ENCODE results near the gene PAK5.

PAK5 gene

GRCh38 chr20:9835302-9835701 lies 3.6 kb downstream of the PAK5 start:
- FAIRE-seq (no peak), DNase-seq (ENCODE audit: insufficient read length) (no peak)
- TF ChIP-seq POLR2AphosphoS5 (IDR thresholded peaks at IDR 0.05; ENCODE audit: low read depth, low read length) (no peak), POLR2A (IDR thresholded peaks at IDR 0.05; ENCODE audit: low read depth, low read length) (no peak), TAF1 (IDR thresholded peaks at IDR 0.05; ENCODE audit: borderline replicate concordance, low read depth, low read length) (no peak)

- FAIRE-seq (no peak), DNase-seq (ENCODE audit: insufficient read length) (no peak)
These were observed 7.8 kb downstream of the PAK5 start for GRCh38 chr20:9831032-9831431.

GRCh38 chr20:9829835-9830234 lies 9.0 kb downstream of the PAK5 start:
- FAIRE-seq (no peak), DNase-seq (ENCODE audit: insufficient read length) (no peak)
- TF ChIP-seq POLR2AphosphoS5 (IDR thresholded peaks at IDR 0.05; ENCODE audit: low read depth, low read length) = no peak

More at GRCh38 chr20:9831032-9831431, 7.8 kb downstream of the PAK5 start:
- TF ChIP-seq TAF1 (IDR thresholded peaks at IDR 0.05; ENCODE audit: borderline replicate concordance, low read depth, low read length) = no peak
- TF ChIP-seq POLR2A (IDR thresholded peaks at IDR 0.05; ENCODE audit: low read depth, low read length) = no peak
- no peak for TF ChIP-seq POLR2AphosphoS5 (IDR thresholded peaks at IDR 0.05; ENCODE audit: low read depth, low read length)

DNA sequence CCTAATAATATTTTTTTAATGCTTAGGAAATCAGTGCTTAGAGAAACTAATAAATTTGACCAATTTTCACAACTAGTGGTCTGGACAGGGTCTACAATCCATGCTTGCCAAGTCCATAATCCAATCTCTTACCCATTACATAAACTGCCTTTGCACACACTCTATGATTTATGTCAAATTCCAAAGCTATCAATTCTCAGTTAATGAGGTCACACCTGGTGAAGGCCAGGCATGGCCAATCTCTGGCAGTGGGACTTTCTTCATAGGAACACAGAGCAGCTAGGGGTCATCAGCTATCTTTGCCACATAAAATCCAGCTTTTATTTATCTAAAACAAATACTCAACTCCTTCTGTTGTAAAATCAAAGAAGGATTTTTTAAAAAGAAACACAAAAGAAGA lies 21.2 kb downstream of the PAK5 start:
- no peak for FAIRE-seq
- TF ChIP-seq TAF1 (IDR thresholded peaks at IDR 0.05; ENCODE audit: borderline replicate concordance, low read depth, low read length) = no peak
- TF ChIP-seq POLR2AphosphoS5 (IDR thresholded peaks at IDR 0.05; ENCODE audit: low read depth, low read length) = no peak
- TF ChIP-seq POLR2A (IDR thresholded peaks at IDR 0.05; ENCODE audit: low read depth, low read length) = no peak

GRCh38 chr20:9815632-9816031 lies 23.2 kb downstream of the PAK5 start:
- FAIRE-seq (no peak), DNase-seq (ENCODE audit: insufficient read length) (no peak)
- TF ChIP-seq POLR2A (IDR thresholded peaks at IDR 0.05; ENCODE audit: low read depth, low read length) (no peak), POLR2AphosphoS5 (IDR thresholded peaks at IDR 0.05; ENCODE audit: low read depth, low read length) (no peak), TAF1 (IDR thresholded peaks at IDR 0.05; ENCODE audit: borderline replicate concordance, low read depth, low read length) (no peak)

More for the DNA sequence above, 21.2 kb downstream of the PAK5 start:
- DNase-seq (ENCODE audit: insufficient read length) = no peak

DNA sequence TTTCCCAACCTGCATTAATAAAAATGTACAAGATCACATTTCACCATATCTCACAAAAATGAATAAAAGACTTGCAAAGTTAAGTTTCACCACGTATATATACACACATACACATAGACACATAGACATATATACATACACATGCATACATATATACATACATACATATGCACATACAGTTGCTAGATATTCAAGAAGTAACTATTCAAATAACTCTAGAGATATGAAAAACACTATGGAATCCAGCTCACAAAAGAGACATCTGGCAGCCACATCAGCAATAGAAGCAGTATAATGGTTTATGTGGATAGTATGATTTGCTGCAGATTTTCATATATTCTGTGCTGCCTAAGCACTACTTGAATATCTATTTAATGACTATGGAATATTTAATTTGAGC lies 28.1 kb downstream of the PAK5 start:
- FAIRE-seq = no peak
- DNase-seq (ENCODE audit: insufficient read length) = no peak
- TF ChIP-seq TAF1 (IDR thresholded peaks at IDR 0.05; ENCODE audit: borderline replicate concordance, low read depth, low read length) = no peak
- TF ChIP-seq POLR2AphosphoS5 (IDR thresholded peaks at IDR 0.05; ENCODE audit: low read depth, low read length) = no peak
- TF ChIP-seq POLR2A (IDR thresholded peaks at IDR 0.05; ENCODE audit: low read depth, low read length) = no peak

- no peak for DNase-seq (ENCODE audit: insufficient read length)
- FAIRE-seq = no peak
- TF ChIP-seq TAF1 (IDR thresholded peaks at IDR 0.05; ENCODE audit: borderline replicate concordance, low read depth, low read length) = no peak
- no peak for TF ChIP-seq POLR2A (IDR thresholded peaks at IDR 0.05; ENCODE audit: low read depth, low read length)
- no peak for TF ChIP-seq POLR2AphosphoS5 (IDR thresholded peaks at IDR 0.05; ENCODE audit: low read depth, low read length)
These were observed 29.6 kb downstream of the PAK5 start for GRCh38 chr20:9809271-9809670.

DNA sequence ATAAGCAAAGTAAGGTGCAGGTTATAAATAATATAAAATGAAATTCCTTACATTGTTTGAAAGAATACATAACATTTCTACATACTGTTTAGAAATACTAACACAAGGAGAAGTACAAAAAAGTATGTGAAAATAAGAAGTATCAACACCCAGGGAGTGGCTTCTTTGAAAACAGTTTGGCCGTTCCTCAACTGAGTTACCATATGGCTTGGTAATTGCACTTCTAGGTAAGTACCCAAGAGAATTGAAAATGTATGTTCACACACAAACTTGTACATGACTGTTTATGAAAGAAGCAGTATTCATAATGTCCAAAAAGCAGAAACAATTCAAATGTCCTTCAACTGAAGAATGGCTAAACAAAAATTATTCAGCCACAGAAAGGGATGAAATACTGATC lies 30.7 kb downstream of the PAK5 start:
- TF ChIP-seq POLR2A (IDR thresholded peaks at IDR 0.05; ENCODE audit: low read depth, low read length) (no peak), POLR2AphosphoS5 (IDR thresholded peaks at IDR 0.05; ENCODE audit: low read depth, low read length) (no peak), TAF1 (IDR thresholded peaks at IDR 0.05; ENCODE audit: borderline replicate concordance, low read depth, low read length) (no peak)
- no peak for FAIRE-seq

DNA sequence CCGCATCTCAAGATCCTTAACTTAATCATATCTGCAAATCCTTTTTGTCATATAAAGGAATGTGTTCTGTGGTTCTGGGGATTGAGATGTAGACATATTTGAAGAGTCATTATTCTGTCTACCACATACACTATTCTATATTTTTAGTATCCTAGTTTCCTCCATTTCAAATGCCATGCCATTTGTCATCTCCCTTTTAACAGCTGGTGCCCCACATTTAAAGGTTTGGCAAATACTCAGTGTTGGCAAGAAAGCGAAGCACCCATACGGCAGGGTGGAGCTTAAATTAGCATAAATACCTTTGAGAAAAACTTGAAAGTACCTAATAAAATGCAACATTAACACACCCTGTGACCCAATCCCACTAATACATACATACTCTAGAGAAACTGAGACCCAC lies 31.7 kb downstream of the PAK5 start:
- FAIRE-seq (no peak), DNase-seq (ENCODE audit: insufficient read length) (no peak)
- TF ChIP-seq TAF1 (IDR thresholded peaks at IDR 0.05; ENCODE audit: borderline replicate concordance, low read depth, low read length) = no peak
- no peak for TF ChIP-seq POLR2AphosphoS5 (IDR thresholded peaks at IDR 0.05; ENCODE audit: low read depth, low read length)
- TF ChIP-seq POLR2A (IDR thresholded peaks at IDR 0.05; ENCODE audit: low read depth, low read length) = no peak

More for the DNA sequence above, 30.7 kb downstream of the PAK5 start:
- DNase-seq (ENCODE audit: insufficient read length) = no peak

DNA sequence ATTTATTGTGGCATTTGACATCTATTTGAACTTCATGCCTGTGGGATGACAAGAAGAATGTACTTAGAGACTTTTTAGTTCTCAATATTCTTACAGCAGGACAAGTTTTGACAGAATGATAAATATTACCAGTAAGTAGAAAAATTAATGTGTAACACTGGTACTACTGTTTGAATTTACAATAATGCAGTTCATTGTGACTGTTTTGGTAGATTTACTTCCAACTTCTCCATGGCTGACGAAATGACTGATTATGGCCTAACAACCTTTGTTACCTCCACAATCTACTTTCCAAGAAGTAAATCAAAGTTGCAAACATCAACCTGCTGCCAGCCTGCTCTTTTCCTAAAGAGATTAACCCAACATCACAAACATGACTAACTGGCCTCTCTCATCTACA lies 38.5 kb downstream of the PAK5 start:
- no peak for FAIRE-seq
- no peak for DNase-seq (ENCODE audit: insufficient read length)
- TF ChIP-seq POLR2AphosphoS5 (IDR thresholded peaks at IDR 0.05; ENCODE audit: low read depth, low read length) (no peak), POLR2A (IDR thresholded peaks at IDR 0.05; ENCODE audit: low read depth, low read length) (no peak), TAF1 (IDR thresholded peaks at IDR 0.05; ENCODE audit: borderline replicate concordance, low read depth, low read length) (no peak)

DNA sequence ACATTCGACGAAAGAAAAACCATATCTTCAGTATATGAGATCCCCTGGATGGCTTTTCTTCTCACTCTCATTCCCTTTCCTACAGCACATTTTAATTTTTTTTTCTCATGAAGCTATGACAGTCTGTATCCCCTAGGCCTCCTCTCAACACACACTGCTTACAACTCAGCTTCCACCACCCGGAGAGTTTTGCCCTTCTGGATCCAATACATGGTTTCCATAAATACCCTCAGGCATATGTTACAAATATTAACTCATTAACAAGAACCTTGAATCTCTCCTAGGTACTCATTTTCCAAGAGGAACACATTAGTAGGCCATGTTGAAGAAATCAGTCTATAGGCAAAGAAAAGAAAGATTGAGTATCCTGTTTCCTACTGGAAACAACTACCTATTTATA lies 44.0 kb downstream of the PAK5 start:
- no peak for DNase-seq (ENCODE audit: insufficient read length)
- FAIRE-seq = no peak
- TF ChIP-seq POLR2AphosphoS5 (IDR thresholded peaks at IDR 0.05; ENCODE audit: low read depth, low read length) = no peak
- TF ChIP-seq POLR2A (IDR thresholded peaks at IDR 0.05; ENCODE audit: low read depth, low read length) = no peak
- TF ChIP-seq TAF1 (IDR thresholded peaks at IDR 0.05; ENCODE audit: borderline replicate concordance, low read depth, low read length) = no peak

DNA sequence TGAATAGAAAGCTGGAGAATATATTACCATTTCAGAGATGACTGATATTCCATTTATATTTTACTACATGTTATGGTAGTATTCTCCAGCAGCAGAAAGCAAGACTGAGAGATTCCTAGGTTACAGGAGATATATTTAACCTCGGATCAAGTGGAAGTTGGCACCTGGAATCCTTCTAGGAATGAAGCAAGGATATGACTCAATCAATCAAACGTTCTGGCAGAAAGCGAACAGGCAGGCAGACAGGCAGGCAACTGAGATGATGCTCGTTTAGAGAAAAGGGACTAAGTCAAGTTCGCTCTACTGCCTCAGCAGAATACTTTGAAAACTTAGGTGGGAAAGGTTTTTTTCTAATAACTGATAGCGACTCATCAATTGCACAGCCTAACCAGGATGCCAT lies 46.2 kb downstream of the PAK5 start:
- FAIRE-seq = no peak
- DNase-seq (ENCODE audit: insufficient read length) = no peak
- TF ChIP-seq TAF1 (IDR thresholded peaks at IDR 0.05; ENCODE audit: borderline replicate concordance, low read depth, low read length) = no peak
- no peak for TF ChIP-seq POLR2A (IDR thresholded peaks at IDR 0.05; ENCODE audit: low read depth, low read length)

- FAIRE-seq (no peak), DNase-seq (ENCODE audit: insufficient read length) (no peak)
- no peak for TF ChIP-seq TAF1 (IDR thresholded peaks at IDR 0.05; ENCODE audit: borderline replicate concordance, low read depth, low read length)
- no peak for TF ChIP-seq POLR2AphosphoS5 (IDR thresholded peaks at IDR 0.05; ENCODE audit: low read depth, low read length)
- no peak for TF ChIP-seq POLR2A (IDR thresholded peaks at IDR 0.05; ENCODE audit: low read depth, low read length)
These were observed 49.7 kb downstream of the PAK5 start for GRCh38 chr20:9789131-9789530.
